GM19023 (cell line): ENCODE measurements around the gene XRCC4.

Source experiments
- ATAC-seq: cut with Tn5 transposase; IDR thresholded peaks from one replicate; pipeline ENCODE4 v1.9.1; 2021; ENCODE audit warnings: mild to moderate bottlenecking, moderate library complexity; ENCODE audit not compliant: unreplicated experiment

Gene XRCC4

DNA sequence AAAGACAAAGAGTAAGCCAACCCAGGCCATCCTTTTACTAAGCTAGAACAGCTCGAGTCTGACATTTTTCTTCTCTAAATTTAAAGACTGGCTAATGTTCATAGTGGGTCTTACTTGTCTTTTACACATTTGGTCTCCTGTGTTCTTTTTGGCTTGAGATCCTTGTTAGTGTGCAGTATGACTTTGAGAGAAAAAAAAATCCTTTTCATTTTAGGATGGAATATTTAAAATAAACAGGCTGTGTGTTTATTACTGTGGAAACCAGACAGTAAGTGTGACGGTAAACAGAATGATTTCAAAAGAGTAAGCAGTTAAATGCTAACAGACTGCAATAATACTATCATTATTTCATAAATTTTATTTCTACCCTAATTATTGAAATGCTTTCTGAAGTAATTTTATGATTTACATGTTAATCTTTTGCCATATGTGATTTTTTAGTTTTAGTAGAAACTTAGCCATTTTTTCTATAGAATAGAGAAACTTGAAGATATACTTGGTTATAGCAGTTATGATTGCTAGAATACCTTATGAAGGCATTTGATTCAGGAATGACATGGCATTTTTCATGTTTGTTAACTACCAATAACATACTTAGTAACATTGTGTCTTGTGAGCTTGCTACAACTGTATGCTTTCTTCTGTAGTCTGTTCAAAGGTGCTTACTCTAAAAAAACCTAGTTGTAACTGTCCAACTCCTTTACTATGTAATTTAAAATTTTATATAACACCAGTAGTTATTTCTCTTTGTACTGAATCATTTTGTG lies 92.4 kb downstream of the XRCC4 start:
- ATAC-seq: no peak

DNA sequence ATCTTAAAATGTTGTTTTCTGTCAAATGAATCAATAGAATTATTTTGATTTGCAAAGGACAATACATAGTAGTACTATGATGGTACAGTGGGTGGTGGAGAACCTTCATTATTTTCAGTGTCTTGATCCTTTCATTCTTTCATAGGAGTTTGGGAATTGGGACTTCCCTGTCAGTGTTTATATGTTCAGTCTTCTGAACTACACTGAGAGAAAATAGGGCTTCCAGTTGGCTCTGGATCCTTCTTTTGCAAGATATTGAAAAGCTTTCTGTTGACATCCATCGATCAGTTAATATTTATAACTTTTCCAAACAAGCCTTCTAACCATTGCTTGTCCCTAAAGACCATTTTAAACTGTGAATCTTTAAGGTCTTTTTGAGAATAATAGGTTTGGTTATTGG lies 94.7 kb downstream of the XRCC4 start:
- no peak for ATAC-seq

DNA sequence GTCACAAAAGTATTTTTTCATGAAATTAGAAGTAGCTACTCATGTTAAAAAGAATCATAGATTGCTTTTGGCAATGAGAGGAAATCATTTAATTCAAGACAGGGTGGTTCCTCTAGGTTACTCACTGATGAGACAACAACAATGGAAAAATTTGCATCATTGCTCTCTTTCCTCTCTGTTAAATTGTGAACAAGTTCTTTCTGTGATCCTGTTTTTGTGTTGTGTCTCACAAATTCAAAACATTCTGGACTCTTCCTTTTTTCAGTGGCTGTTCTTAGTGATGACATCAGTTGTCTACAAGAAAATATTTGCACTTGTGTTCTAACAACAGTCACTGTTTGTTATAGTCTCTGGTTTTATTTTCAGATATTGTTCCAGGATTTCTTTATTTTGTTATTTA lies 95.3 kb downstream of the XRCC4 start:
- no peak for ATAC-seq

DNA sequence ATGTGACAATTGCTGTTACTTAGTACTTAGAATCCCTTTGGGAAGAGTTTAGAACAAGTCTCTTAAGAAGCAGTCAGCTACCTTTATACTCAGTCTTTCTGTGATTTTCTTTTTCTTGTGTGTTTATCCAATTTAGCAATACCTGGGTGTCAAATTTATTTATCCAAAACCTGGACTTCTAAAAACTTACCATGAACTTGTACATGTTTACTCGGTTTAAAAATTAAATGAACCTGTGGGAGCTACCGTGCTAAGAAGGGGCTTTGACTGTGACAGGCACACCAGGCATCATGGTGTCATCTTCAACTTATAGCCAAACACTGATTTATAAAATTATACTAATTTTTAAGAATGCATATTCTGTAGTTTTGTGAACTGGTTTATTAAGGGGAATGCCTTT lies 96.5 kb downstream of the XRCC4 start:
- ATAC-seq: no peak

DNA sequence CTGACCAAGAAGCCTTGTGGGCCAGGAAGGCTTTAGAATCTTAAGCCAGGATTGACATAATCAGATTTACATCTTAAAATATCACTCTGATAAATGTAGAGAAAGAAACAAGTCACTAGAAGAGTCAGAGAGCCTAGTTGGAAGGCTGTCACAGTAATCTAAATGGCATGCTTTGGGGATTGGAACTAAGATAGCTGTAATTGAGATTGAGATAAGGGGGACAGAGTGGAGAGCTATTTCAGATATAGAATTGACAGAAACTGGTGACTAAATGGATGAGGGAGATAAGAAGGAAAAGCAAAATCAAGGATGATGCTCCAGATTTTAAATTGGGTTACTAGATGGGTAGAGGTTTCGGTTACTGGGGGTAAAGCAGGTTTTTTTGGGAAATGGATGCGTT lies 100.5 kb downstream of the XRCC4 start:
- no peak for ATAC-seq

DNA sequence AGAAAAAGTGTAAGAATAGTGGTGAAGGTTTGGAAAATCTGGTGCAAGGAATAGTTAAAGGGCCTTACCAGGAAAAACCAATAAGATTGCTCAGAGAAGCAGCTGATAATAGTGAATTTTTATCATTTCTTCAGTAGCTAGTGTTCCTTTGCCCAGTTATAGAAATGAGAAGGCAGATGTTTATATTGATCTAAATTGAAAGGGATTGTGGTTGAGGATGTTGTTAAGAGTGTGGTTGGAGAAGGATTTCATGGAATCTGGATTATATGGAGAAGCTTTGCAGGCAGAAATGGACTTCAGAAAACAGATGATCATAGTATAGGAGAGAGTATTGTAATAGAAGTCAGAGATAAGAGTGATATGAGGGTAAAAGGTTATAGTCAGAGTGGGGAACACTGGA lies 102.6 kb downstream of the XRCC4 start:
- no peak for ATAC-seq

DNA sequence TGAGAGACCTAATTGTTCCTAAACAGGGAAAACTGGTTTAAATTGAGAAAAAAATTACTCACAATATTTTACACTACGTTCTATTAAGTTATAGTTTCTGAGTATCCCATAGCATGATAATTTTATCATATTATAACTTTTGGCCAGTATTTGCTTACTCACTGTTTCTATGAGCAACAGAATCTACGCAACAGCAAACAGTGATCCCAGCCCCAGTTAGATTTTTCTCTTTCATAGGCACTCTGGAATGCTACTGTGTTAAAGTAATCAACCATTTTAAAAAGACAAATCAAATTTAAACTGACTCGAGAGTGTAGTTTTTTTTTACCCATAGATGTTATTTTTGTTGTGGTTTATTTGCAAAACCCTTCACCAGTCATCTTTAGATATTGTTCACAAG lies 107.2 kb downstream of the XRCC4 start:
- no peak for ATAC-seq

DNA sequence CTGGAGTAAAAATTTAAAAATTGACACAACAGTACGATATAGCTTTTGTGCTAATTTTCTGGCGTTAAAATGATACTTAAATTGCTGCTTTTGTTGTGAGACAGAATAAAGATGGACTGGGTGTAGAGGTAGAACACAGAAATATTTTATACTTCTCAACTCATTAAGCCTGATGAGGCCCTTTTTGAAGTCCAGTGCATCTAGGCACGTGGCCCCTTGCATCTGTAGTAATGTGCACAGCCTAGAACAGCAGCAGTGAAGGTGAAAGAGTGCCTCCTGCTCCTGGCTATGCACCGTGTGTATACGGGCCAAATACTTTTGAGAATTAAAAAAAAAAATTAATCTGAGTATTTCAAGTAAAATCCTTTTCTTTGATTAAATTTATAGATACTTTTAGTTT lies 115.6 kb downstream of the XRCC4 start:
- ATAC-seq: no peak

DNA sequence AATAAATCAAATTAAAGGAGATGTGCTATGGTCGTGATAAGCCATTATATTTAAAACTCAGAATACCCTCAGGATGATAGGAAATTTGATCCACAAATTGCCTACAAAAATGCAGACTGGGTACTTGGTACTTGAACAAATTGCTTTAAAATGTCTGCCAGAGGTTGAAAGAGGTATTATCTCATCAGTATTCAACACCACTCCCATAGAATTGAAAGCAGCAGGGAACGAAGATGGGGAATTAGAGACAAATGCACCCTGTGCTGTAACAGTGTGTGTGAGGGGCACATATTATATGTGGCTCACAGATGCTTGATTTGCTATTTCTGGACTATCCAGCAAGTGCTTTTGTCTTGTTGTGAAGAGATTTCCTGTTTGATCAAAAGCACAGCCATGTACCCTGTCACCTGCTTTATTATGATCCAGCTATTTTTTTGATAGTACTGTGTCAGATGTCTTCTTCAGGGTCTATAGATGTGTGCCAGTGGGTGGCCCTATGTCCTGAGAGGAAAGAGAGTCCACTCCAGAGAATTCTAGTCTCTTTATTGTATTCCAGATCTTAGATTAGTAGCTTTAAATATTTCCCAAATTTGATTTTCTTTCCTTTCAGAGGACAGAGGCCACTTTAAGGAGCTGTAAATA lies 120.1 kb downstream of the XRCC4 start:
- ATAC-seq: no peak

DNA sequence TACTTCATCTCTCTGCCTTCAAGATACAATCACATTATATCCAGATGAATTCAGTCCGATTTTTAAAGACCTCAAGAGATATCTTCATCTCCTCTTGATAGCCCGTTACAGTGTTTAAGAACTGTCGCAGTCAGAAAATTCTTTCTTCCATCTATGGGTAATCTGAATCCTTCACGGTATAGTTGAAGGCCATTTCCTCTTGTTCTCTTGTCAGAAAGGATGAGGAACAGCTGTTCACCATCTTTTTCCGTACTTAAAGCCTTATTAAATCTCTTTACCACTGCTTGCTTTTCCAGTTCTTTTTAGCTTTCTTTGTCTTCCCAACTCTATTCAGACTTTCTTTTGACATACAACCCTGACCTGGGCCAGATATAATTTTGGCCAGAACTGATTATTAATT lies 121.8 kb downstream of the XRCC4 start:
- ATAC-seq: no peak

DNA sequence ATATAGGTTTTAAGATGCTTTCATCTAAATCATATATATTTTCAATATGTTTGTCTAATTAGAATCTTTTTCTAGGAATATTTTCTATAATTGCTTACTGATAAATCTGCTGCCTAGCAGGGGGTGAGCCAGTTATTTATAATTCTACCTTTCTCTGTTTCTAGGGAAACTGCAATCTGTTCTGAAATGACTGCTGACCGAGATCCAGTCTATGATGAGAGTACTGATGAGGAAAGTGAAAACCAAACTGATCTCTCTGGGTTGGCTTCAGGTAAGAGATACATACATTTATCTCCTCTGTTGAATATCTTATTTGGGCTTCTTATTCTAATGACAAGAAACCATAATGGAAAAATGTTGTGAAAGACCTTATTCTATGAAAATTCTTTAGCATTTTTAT lies 127.3 kb downstream of the XRCC4 start:
- ATAC-seq: no peak

DNA sequence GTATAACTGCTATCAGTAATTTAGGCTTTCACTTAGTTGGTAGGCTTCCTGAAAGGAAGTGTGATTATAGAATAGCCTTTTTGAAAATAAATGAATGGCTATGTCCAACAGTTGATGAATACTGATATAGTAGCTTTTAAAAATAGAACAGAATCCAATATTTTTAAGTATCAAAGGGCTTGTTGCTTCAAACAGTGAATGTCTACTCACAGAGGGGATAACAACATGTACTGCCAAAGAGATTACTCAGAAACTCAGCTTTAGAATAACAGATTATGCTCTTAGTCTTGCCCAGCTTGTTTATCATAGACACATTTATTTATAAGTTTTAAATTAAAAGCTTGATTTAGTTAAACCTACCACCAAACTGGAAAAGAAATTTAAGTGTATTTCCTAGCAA lies 132.6 kb downstream of the XRCC4 start:
- no peak for ATAC-seq

DNA sequence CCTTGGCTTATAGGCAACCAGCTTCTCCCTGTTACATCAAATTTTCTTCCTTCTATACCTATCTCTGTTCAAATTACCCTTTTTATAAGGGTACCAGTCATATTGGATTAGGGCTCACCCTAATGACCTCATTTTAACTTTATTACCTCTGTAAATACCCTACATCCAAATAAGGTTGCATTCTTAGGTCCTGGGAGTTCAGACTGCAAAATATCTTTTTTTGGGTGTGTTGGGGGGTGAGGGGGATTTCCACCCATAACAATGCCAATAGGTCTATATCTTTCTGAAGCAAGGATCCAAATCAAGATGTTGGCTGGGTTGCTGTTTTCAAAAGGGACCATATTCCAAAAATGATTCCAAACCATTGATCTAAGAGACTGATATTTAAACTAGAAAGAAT lies 141.7 kb downstream of the XRCC4 start:
- no peak for ATAC-seq

DNA sequence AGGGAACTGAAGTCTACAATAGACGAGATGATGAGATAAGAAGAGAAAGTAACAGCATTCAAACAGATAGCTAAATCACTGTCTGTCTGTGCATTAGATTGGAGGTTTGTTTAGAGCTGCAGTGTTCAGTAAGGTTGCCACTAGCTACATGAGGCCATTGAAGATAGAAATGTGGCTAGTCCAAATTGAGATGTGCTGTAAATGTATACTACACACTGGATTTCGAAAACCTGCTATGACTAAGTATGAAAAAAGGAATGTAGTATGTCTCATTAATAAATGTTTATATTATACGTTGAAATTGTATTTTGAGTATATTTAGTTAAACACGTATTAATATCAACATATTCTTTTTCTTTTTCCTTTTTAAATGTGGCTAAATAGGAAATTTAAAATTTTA lies 142.1 kb downstream of the XRCC4 start:
- ATAC-seq: no peak

DNA sequence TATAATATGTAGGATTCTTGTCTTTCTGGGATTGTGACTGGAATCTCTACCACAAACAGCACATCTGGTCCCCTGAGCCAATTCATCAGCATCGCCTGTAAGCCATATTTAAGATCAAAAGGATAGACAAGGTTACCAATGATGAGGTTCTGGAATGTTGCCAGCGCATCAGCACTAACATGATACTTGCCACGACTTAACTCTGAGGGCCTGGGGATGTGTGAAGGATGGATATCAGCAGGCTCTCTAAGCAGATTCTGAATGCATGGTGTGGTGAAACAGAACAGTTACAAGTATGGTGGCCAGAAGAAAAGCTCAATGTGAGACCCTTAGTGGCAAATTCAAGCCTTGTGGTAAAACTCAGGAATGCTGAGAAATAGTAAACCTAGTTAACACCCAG lies 143.0 kb downstream of the XRCC4 start:
- no peak for ATAC-seq

DNA sequence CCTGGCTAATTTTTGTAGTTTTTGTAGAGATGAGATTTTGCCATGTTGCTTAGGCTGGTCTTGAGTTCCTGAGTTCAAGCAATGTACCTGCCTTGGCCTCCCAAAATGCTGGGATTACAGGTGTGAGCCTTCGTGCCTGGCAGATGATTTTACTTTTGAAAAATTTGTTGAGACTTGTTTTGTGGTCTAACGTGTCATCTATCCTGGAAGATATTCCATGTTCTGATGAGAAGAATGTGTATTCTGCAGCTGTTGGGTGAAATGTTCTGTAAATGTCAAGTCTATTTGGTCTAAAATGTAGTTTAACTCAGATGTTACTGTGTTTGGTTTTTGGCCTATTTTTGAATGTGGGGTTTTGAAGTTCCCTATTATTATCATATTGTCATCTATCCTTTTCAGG lies 145.6 kb downstream of the XRCC4 start:
- ATAC-seq: no peak

DNA sequence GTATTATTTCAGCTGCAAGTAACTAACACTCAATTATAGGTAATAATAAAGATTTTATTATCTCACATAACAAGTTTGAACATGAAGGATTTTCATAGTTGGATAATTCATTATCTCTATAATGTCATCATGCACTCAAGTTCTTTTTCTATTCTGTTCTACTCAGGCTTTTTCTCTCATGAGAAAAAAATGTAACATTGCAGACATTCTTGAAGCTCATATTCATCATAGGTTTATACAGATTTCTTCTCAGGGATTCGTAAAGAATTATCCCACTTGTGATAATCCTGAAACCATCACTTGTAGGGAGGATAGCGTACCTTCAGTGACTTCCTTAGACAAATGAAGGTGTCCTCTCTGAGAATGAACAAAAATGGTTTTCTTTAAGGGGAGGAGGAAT lies 150.3 kb downstream of the XRCC4 start:
- no peak for ATAC-seq

DNA sequence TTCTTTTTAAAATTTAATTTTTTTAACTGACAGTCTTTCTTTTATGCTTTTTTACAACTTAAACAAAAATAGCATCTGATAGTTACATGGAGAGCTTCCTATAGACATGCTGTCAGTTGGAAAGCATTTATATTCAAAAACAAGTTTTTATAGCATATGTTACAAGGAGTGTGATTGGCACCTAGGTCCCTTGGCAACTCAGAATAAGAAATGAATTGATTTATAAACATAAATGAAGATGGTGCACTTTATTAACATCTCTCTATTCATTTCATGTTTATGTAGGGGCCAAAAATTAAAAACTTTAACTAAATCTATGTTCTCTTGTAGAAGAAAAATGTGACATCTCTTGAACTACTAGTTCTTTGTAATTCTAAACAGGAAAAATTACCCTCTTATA lies 153.2 kb downstream of the XRCC4 start:
- no peak for ATAC-seq

DNA sequence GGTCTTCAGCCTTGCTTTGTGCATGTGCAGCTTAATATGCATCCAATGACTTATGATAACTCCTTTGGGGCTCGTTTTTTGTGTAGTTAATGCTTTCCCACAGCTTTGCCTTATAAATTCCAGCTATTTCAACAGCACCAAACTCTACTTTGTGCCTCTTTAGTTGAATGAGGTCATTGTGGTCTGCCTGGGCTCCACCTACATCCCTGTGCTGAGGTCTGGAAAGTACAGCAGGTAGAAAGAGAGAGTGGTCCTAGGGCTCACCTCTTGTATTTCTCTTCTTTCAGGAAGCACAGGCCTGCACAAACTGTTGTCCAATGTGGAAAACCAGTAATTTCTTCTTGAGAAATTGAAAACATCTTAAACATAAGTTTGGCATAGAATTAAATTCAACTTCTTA lies 167.2 kb downstream of the XRCC4 start:
- no peak for ATAC-seq

DNA sequence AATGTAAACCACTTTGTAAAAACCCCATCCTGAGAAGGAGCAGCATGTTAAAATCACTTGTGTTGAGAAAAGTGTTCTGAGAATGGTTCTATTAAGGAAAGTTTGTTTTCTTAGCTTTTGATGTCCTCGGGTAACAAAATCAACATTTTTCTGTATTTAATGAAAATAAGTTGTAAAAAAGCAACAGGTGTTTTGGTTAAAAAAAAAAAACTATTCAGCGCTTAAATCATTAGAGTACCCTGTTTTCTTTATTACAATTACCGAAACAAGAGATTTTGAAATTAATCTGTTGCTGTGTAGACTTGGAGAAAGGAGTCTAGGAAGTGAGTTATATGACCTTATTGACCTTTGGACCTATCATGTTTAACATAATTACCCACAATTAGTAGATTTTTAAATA lies 167.7 kb downstream of the XRCC4 start:
- ATAC-seq: no peak

DNA sequence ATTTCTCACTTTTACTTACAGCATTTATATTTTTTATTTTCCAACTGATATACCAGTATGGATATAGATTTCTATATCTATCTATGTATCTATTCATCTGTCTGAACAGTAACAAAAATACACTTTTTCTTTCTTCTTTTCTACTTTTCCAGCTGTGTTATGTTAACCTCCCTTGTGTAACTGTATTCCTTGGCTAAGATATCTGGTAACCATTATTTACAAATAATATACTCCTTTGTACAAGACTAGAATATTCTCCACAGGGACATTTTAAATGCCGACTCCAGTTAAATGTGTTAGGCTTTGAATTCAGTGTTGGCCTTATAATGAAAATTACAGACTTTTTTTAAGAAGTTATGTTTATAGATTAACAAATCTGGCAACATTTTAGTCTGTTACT lies 168.7 kb downstream of the XRCC4 start:
- ATAC-seq: no peak

DNA sequence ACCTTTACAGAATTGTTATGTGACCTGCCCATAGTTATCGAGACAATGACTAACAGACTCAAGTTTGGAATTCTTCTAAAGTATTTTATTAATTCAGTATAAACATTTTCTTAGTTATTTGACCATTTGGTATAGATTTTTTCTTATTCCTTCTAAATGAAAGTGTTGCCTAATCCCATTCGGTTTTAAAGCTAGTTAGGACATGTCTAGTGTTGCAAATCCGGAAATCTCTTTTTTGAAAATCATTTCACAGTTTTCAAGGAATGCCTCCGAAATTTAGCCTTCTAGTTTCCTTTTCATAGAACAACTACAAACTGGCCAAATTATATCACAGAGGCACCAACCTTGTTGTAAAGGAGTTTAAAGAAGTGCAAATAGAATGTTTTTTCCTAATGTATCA lies 171.8 kb downstream of the XRCC4 start:
- no peak for ATAC-seq

DNA sequence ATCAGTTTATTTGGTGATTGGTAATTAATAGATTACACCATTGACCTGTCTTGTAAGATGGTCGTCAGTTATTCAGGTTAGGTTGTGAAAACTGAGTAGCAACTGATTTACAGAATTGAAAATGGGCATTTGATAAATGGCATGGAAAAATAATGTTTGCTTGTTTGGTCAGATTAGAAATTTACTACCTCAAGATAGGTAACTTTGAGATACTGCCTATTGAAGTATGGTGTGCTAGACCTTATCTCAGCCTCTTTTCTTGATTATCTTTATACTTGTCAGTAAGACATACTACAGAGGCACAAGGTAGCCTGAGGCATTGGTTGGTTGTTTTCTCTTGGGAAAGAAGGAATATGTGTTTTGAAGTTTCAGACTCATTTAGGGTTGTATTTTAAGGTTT lies 174.5 kb downstream of the XRCC4 start:
- ATAC-seq: no peak
